ENCODE results near the gene NFKBIB. TPM values are rescaled to one million over a fixed set of nuclear protein-coding genes. Genes with fewer than 3 reads are reported as not detected.

The NFKBIB gene
- total RNA-seq, 3 donors from 2014 or later: 29.9 to 37.2 (median 30.9) TPM

- TF ChIP-seq, protein P1, sequence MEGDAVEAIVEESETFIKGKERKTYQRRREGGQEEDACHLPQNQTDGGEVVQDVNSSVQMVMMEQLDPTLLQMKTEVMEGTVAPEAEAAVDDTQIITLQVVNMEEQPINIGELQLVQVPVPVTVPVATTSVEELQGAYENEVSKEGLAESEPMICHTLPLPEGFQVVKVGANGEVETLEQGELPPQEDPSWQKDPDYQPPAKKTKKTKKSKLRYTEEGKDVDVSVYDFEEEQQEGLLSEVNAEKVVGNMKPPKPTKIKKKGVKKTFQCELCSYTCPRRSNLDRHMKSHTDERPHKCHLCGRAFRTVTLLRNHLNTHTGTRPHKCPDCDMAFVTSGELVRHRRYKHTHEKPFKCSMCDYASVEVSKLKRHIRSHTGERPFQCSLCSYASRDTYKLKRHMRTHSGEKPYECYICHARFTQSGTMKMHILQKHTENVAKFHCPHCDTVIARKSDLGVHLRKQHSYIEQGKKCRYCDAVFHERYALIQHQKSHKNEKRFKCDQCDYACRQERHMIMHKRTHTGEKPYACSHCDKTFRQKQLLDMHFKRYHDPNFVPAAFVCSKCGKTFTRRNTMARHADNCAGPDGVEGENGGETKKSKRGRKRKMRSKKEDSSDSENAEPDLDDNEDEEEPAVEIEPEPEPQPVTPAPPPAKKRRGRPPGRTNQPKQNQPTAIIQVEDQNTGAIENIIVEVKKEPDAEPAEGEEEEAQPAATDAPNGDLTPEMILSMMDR (IDR thresholded peaks at IDR 0.05): no peak
- DNase-seq (no peak), ATAC-seq (no peak)
- Histone ChIP-seq H3K9me3 (no peaks in the 10 kb centered on the region), H3K4me3 (no peak overlapping the region), H3K36me3 (ENCODE audit: low read depth) (no peaks in the 10 kb centered on the region), H3K4me1 (ENCODE audit: low read depth) (peaks cover 3% of the 10 kb centered on the region)
- intact Hi-C loops (cut with DNase I, micrococcal nuclease): no loop called here
These were observed 45.3 kb downstream of the NFKBIB start for GRCh38 chr19:38944981-38945506.

- no peaks in the 10 kb centered on the region for H3K9me3 ChIP-seq
- ATAC-seq: no peak
- H3K4me3 ChIP-seq: no peak overlapping the region
- DNase-seq: no peak
- no peaks in the 10 kb centered on the region for H3K36me3 ChIP-seq (ENCODE audit: low read depth)
- TF ChIP-seq, protein P1 (IDR thresholded peaks at IDR 0.05): no peak
- H3K4me1 ChIP-seq (ENCODE audit: low read depth): peaks cover 5% of the 10 kb centered on the region
- intact Hi-C loops (cut with DNase I, micrococcal nuclease): no loop called here
These were observed 45.9 kb downstream of the NFKBIB start for GRCh38 chr19:38945562-38946228.

- peaks cover 5% of the 10 kb centered on the region for H3K4me1 ChIP-seq (ENCODE audit: low read depth)
- H3K4me3 ChIP-seq: no peak overlapping the region
- DNase-seq (no peak), ATAC-seq (peak; percentile 31)
- TF ChIP-seq, protein P1 (IDR thresholded peaks at IDR 0.05): no peak
- no peaks in the 10 kb centered on the region for H3K9me3 ChIP-seq
- intact Hi-C loops (cut with DNase I, micrococcal nuclease): no loop called here
- H3K36me3 ChIP-seq (ENCODE audit: low read depth): no peaks in the 10 kb centered on the region
These were observed 46.7 kb downstream of the NFKBIB start for GRCh38 chr19:38946229-38947010.

DNA sequence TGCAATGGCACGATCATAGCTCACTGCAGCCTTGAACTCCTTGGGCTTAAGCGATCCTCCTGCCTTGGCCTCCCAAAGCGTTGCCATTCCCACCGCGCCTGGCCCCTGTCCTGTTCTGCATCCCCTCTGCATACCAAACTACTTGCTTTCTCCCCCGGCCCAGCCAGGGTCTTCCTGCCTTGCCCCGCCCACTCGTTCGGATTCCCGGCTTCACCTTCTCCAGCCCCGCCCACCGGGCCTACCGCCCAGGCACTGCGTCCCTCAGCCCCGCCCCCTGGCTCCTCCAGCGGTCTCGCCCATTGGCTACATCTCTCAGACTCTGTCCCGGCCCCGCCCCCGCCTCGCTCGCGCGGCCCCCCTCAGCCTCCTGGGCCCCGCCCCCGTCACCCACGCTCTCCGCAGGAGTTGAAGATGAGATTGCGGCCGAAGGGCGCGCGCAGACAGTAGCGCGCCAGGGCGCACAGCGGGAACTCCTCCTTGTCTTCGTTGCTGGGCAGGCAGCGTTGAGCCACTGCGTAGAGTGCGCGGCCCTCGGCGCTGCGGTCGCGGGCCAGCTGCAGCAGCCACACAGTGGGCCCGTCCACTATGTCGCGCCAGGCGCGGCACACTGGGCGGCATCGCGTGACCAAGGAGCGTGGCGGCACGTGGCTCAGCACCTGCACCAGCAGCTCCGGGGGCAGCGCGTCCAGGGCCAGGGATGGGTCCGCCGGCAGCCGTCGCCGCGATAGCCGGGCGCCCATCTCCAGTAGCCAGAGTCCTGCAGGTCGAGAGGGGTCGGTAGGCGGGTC lies 50.0 kb downstream of the NFKBIB start:
- ATAC-seq (peak; percentile 91), DNase-seq (peak; percentile 79 to 86 (median 85))
- Histone ChIP-seq H3K36me3 (ENCODE audit: low read depth) (no peaks in the 10 kb centered on the region), H3K9me3 (no peaks in the 10 kb centered on the region), H3K4me3 (no peak overlapping the region), H3K4me1 (ENCODE audit: low read depth) (peaks cover 5% of the 10 kb centered on the region)
- intact Hi-C loops (cut with DNase I, micrococcal nuclease): no loop called here
- TF ChIP-seq, protein P1 (IDR thresholded peaks at IDR 0.05): no peak

DNA sequence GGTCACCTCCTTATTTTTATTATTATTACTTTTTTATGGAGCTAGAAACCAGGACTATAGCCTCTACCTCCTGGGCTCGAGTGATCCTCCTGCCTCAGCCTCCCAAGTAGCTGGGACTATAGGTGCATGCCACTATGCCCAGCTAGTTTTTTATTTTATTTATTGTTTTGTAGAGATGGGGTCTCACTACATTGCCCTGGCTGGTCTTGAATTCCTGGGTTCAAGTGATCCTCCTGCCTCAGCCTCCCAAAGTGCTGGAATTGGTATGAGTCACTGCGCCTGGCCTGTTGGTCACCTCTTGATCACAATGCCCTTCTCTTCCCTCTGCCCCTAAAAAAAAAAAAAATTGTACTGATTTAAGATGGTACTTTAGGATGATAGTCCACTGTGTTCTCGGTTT lies 51.4 kb downstream of the NFKBIB start:
- DNase-seq (no peak), ATAC-seq (no peak)
- TF ChIP-seq, protein P1 (IDR thresholded peaks at IDR 0.05): no peak
- Histone ChIP-seq H3K9me3 (no peaks in the 10 kb centered on the region), H3K4me1 (ENCODE audit: low read depth) (peaks cover 5% of the 10 kb centered on the region), H3K4me3 (no peak overlapping the region), H3K36me3 (ENCODE audit: low read depth) (no peaks in the 10 kb centered on the region)
- intact Hi-C loops (cut with DNase I, micrococcal nuclease): no loop called here

Data from mucosa of descending colon (tissue), 3 donors.